SK-N-SH (cell line): Measurements from ENCODE around the gene SLC8A2.

Source experiments
- CTCF ChIP-seq: fragments of 200-600 bp; sonication (generic); IDR thresholded peaks from 2 replicates; pipeline ENCODE4 v1.6.1; 2017; ENCODE audit warnings: antibody characterized with exemption, mild to moderate bottlenecking, moderate library complexity
- MEF2A ChIP-seq: IDR thresholded peaks from 2 replicates; pipeline ENCODE4 v1.4.0; 2012; ENCODE audit warnings: low read depth, borderline replicate concordance
- MXI1 ChIP-seq: IDR thresholded peaks from 2 replicates; pipeline ENCODE4 v1.6.1; 2012; ENCODE audit warnings: mild to moderate bottlenecking, low read depth, low read length, improper control_type of control experiment
- POLR2AphosphoS5 ChIP-seq: IDR thresholded peaks from 2 replicates; pipeline ENCODE4 v1.6.1; 2012; ENCODE audit warnings: low read depth, low read length
- RAD21 ChIP-seq: IDR thresholded peaks from 2 replicates; pipeline ENCODE4 v1.6.1; 2012; ENCODE audit warnings: mild to moderate bottlenecking, low read length
- REST ChIP-seq: IDR thresholded peaks from 2 replicates; pipeline ENCODE4 v1.6.1; 2012; ENCODE audit warnings: mild to moderate bottlenecking, low read depth, low read length, moderate library complexity
- SMC3 ChIP-seq: IDR thresholded peaks from 2 replicates; pipeline ENCODE4 v1.6.1; 2012; ENCODE audit warnings: low read depth, low read length, improper control_type of control experiment
- TAF1 ChIP-seq: IDR thresholded peaks from 2 replicates; pipeline ENCODE4 v1.6.1; 2012; ENCODE audit warnings: low read depth, mild to moderate bottlenecking, low read length, moderate library complexity, borderline replicate concordance
- USF1 ChIP-seq: IDR thresholded peaks from 2 replicates; pipeline ENCODE4 v1.4.0; 2012; ENCODE audit warnings: low read depth, borderline replicate concordance
- USF2 ChIP-seq: fragments of 150-350 bp; IDR thresholded peaks from 2 replicates; pipeline ENCODE4 v1.6.1; 2017; ENCODE audit warnings: antibody characterized with exemption, low read length, low read depth, borderline replicate concordance
- ZBTB33 ChIP-seq: IDR thresholded peaks from 2 replicates; pipeline ENCODE4 v1.4.0; 2012; ENCODE audit warnings: low read depth, borderline replicate concordance

- no peak for TF ChIP-seq RAD21
- TF ChIP-seq USF2 = no peak
- TF ChIP-seq CTCF = no peak
- TF ChIP-seq USF1 = no peak
- no peak for TF ChIP-seq REST
- no peak for TF ChIP-seq MXI1
- TF ChIP-seq SMC3 = no peak
- no peak for TF ChIP-seq POLR2AphosphoS5
- no peak for TF ChIP-seq MEF2A
- TF ChIP-seq ZBTB33 = no peak
- no peak for TF ChIP-seq TAF1
These were observed 19.2 kb upstream of the SLC8A2 start for GRCh38 chr19:47490847-47491246.
